ENCODE results near the gene NUP214.

Gene NUP214

DNA sequence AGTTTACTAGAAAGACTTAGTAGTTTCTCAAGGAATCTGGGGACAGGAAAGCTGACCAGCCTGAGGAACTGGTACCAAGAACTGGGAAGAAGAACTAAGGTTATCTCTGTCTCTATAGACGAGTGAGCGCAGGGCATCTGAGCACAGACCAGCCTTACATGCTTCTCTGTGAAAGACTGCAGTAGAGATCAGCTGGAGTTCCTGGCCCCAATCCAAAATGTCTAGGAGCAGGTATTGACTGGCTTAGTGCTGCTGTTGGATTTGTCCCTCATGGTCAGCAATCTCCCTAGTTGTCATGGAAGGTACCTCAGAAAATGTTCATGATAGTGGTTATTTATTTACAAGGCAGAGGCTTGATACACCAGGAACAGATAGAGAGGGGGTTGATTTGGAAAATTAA lies 13.3 kb downstream of the NUP214 start:
- TF ChIP-seq, protein P1, sequence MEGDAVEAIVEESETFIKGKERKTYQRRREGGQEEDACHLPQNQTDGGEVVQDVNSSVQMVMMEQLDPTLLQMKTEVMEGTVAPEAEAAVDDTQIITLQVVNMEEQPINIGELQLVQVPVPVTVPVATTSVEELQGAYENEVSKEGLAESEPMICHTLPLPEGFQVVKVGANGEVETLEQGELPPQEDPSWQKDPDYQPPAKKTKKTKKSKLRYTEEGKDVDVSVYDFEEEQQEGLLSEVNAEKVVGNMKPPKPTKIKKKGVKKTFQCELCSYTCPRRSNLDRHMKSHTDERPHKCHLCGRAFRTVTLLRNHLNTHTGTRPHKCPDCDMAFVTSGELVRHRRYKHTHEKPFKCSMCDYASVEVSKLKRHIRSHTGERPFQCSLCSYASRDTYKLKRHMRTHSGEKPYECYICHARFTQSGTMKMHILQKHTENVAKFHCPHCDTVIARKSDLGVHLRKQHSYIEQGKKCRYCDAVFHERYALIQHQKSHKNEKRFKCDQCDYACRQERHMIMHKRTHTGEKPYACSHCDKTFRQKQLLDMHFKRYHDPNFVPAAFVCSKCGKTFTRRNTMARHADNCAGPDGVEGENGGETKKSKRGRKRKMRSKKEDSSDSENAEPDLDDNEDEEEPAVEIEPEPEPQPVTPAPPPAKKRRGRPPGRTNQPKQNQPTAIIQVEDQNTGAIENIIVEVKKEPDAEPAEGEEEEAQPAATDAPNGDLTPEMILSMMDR (IDR thresholded peaks at IDR 0.05; ENCODE audit: insufficient read depth, low read depth, low read length, missing control alignments): no peak
- DNase-seq (ENCODE audit: low read depth): no peak
- no peak overlapping the region for H3K4me3 ChIP-seq (ENCODE audit: low read length)

DNA sequence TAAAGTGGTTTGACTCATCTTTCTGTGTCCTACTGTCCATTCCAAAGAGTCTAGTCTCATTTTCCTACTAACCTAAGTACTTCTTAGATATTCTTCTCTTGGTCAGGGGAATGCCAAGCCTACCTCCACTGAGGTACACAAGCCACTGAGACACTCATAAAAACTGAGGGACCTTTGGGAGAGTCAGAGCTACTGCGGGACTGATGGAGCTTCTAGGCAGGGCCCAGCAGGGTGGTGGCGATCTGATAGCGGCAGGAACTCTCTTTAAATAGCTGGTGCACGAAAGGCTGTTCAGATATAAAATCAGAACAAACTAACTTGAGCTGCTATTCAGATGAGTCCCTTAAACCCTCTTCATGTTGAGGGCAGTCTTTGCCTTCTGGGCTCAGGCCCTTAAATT lies 14.7 kb downstream of the NUP214 start:
- TF ChIP-seq, protein P1 (IDR thresholded peaks at IDR 0.05; ENCODE audit: insufficient read depth, low read depth, low read length, missing control alignments): no peak

DNA sequence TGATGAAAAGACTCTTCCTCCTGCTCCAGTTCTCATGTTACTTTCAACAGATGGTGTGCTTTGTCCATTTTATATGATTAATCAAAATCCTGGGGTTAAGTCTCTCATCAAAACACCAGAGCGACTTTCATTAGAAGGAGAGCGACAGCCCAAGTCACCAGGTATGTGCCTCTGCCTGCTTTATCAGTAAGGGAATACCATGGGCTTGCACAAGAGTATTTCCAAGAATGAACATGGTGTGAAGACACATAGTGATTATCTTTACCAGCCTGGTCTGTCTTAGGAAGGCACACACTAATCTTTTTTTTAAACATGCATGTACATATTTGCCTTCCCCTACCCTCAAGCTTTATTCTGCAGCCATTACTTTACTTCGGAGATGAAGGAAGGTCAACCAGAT lies 15.2 kb downstream of the NUP214 start:
- TF ChIP-seq, protein P1 (IDR thresholded peaks at IDR 0.05; ENCODE audit: insufficient read depth, low read depth, low read length, missing control alignments): no peak
- no peak overlapping the region for H3K4me3 ChIP-seq (ENCODE audit: low read length)
- no peak for DNase-seq (ENCODE audit: low read depth)

More for the DNA sequence above, 14.7 kb downstream of the NUP214 start:
- no peak overlapping the region for H3K4me3 ChIP-seq (ENCODE audit: low read length)
- DNase-seq (ENCODE audit: low read depth): no peak

GRCh38 chr9:131142160-131142559 lies 16.8 kb downstream of the NUP214 start:
- no peak overlapping the region for H3K4me3 ChIP-seq (ENCODE audit: low read length)
- TF ChIP-seq, protein P1 (IDR thresholded peaks at IDR 0.05; ENCODE audit: insufficient read depth, low read depth, low read length, missing control alignments): no peak
- DNase-seq (ENCODE audit: low read depth): no peak

- no peak for DNase-seq (ENCODE audit: low read depth)
- TF ChIP-seq, protein P1 (IDR thresholded peaks at IDR 0.05; ENCODE audit: insufficient read depth, low read depth, low read length, missing control alignments): no peak
- H3K4me3 ChIP-seq (ENCODE audit: low read length): no peak overlapping the region
These were observed 18.8 kb downstream of the NUP214 start for GRCh38 chr9:131144201-131144600.

DNA sequence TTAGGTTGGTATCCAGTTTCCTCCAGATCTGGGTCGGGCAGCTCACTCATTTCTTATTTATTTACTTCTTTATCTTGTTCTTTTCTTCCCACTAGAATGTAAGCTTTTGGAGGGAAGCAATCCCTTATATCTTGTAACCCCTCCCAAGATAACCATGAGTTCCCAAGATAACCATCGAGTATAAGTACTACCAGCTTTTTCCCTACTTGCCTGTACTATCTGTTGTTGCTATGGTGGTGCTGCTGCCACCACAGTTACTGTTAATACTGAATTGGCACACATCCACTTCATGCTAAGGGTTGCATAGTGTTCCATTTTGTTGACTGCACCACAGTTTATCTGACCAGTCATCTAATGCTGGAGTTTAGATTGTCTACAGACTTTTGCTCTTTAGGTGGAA lies 19.9 kb downstream of the NUP214 start:
- TF ChIP-seq, protein P1 (IDR thresholded peaks at IDR 0.05; ENCODE audit: insufficient read depth, low read depth, low read length, missing control alignments): no peak
- DNase-seq (ENCODE audit: low read depth): no peak
- H3K4me3 ChIP-seq (ENCODE audit: low read length): no peak overlapping the region

- TF ChIP-seq, protein P1 (IDR thresholded peaks at IDR 0.05; ENCODE audit: insufficient read depth, low read depth, low read length, missing control alignments): no peak
- H3K4me3 ChIP-seq (ENCODE audit: low read length): no peak overlapping the region
- no peak for DNase-seq (ENCODE audit: low read depth)
These were observed 20.8 kb downstream of the NUP214 start for GRCh38 chr9:131146186-131146585.
